ENCODE measurements around the gene DLGAP1. TPM values are rescaled to one million over a fixed set of nuclear protein-coding genes. Genes with fewer than 3 reads are reported as not detected.

DLGAP1 gene
- total and polyA plus RNA-seq, 2 of the 13 experiments (the other 11 are each of a cell fraction or from before 2014, with no cell fraction given), result 0.01 TPM; not detected in 1

GRCh38 chr18:3653263-3653850 is 801.8 kb downstream of the DLGAP1 start:
- TSS peak; percentile 95 for BruUV-seq (replicated peaks)
- Histone ChIP-seq H2AFZ (ENCODE audit: low read length) (no peak overlapping the region), H3K9me3 (ENCODE audit: low read length) (no peaks in the 10 kb centered on the region), H3K4me2 (ENCODE audit: low read depth, low read length) (peak overlapping the region; percentile 25), H3K36me3 (replicated peaks in 1 of 2; ENCODE audit: control insufficient read depth in 1 of 2, insufficient read depth in 2 of 2, low read length in 2 of 2) (no peaks in the 10 kb centered on the region), H4K20me1 (ENCODE audit: insufficient read depth, low read length) (no peaks in the 10 kb centered on the region), H3K27me3 (ENCODE audit: control insufficient read depth in 1 of 2, insufficient read depth in 2 of 2, low read length in 2 of 2) (no peaks in the 10 kb centered on the region), H3K27ac (ENCODE audit: extremely low read length, insufficient read depth, low read length) (peak overlapping the region; percentile 67), H3K4me1 (ENCODE audit: insufficient read depth, low read length) (peaks cover 81% of the 10 kb centered on the region), H3K4me3 (replicated peaks in 1 of 3; ENCODE audit: insufficient read depth in 1 of 3, low read depth in 2 of 3, low read length in 3 of 3) (0 out of 6 replicates have a peak overlapping the region, but pooled peaks of 1 of the 3 experiments have one; percentile 7), H3K79me2 (ENCODE audit: insufficient read depth, low read length) (no peaks in the 10 kb centered on the region), H3K9ac (ENCODE audit: insufficient read depth, low read depth, low read length) (peak overlapping the region; percentile 63)
- TF ChIP-seq TCF7 (IDR thresholded peaks at IDR 0.05; ENCODE audit: low read depth) (0 out of 2 replicates have a peak, but pooled peaks have one; percentile 1), ATF1 (CRISPR knock-in tag; IDR thresholded peaks at IDR 0.05) (peak; percentile 32; the same call in 1 of the 2 replicates), MATR3 (CRISPR knock-in tag; IDR thresholded peaks at IDR 0.05) (no peak)
- DNase-seq (ENCODE audit: low spot score), result no peak
- in situ Hi-C loops (cut with HindIII; ENCODE audit: extremely low pct_ligation_motif_present, low pct_unique_long_range_greater_than_20kb), result no loop called here
- ChIA-PET CTCF (ENCODE audit: low intra/inter-chr PET ratio, low total read pairs) (no interaction called here), POLR2A (interaction anchor here (0.6 to 5.3 kb wide), 13 partner anchors 8 to 200 kb away, joined by 3 to 47 read pairs (median 5); no protein-coding TSS in a partner anchor)
- no peak for FAIRE-seq
- intact Hi-C loops (cut with micrococcal nuclease; ENCODE audit: unreplicated experiment), result loop anchor here (5.0 kb wide), 1 partner anchor 36 kb away; no protein-coding TSS in a partner anchor
- 89% methylated on average over 5 of the region's 5 CpGs for WGBS (ENCODE audit: low lambda C conversion rate)
- ATAC-seq, result no peak

DNA sequence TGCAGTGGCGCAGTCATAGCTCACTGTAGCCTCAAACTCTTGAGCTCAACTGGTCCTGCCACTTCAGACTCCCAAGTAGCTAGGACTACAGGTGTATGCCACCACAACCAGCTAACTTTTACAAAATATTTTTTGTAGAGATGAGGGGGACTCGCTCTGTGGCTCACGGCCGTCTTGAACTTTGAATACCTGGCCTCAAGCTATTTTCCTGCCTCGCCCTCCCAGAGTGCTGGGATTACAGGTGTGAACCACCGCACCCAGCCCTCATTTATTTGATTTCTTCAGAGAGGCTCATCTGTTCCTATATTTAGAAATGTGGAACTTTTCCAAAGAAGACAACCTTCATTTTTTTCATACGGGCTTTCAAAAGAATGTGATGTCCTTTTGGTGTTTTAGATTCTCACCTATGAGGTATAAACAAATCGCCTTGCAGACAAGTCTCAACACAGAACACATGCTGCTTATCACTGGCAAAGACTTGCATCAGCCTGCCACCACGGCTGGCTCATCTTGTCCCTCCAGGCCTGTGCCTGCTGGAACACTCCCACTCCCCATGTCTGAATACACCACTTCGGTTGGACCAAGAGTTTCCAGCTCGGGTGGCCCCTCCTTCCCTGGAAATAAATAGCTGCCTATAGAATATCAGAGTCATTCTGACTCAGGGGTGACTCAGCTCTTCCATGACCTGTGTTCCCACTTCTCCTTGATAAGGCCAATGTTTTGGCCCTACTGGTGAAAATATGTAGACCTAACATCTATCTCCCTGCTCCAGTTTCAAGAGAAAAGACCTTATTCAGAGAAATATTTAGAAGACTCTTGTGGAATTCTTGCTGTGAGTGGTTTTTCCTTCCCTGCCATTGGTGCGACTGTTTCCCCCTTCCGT is 802.5 kb downstream of the DLGAP1 start:
- ChIA-PET POLR2A (interaction anchor here (0.6 to 5.3 kb wide), 12 partner anchors 9 to 199 kb away, joined by 3 to 47 read pairs (median 5); no protein-coding TSS in a partner anchor), CTCF (ENCODE audit: low intra/inter-chr PET ratio, low total read pairs) (no interaction called here)
- ATAC-seq (peak; percentile 83), FAIRE-seq (no peak), DNase-seq (ENCODE audit: low spot score) (peak; percentile 96)
- H3K79me2 ChIP-seq (ENCODE audit: insufficient read depth, low read length), result no peaks in the 10 kb centered on the region
- no peaks in the 10 kb centered on the region for H3K36me3 ChIP-seq (replicated peaks in 1 of 2; ENCODE audit: control insufficient read depth in 1 of 2, insufficient read depth in 2 of 2, low read length in 2 of 2)
- H3K27ac ChIP-seq (ENCODE audit: extremely low read length, insufficient read depth, low read length), result peak overlapping the region; percentile 67
- intact Hi-C loops (cut with micrococcal nuclease; ENCODE audit: unreplicated experiment), result loop anchor here (5.0 kb wide), 1 partner anchor 35 kb away; no protein-coding TSS in a partner anchor
- peak overlapping the region; percentile 63 for H3K9ac ChIP-seq (ENCODE audit: insufficient read depth, low read depth, low read length)
- no peaks in the 10 kb centered on the region for H4K20me1 ChIP-seq (ENCODE audit: insufficient read depth, low read length)
- BruUV-seq (replicated peaks), result TSS peak; percentile 98
- H2AFZ ChIP-seq (ENCODE audit: low read length), result no peak overlapping the region
- H3K4me3 ChIP-seq (replicated peaks in 1 of 3; ENCODE audit: insufficient read depth in 1 of 3, low read depth in 2 of 3, low read length in 3 of 3), result 0 out of 6 replicates have a peak overlapping the region, but pooled peaks of 1 of the 3 experiments have one; percentile 7
- no peaks in the 10 kb centered on the region for H3K27me3 ChIP-seq (ENCODE audit: control insufficient read depth in 1 of 2, insufficient read depth in 2 of 2, low read length in 2 of 2)
- 70% methylated on average over 13 of the region's 13 CpGs for WGBS (ENCODE audit: low lambda C conversion rate)
- H3K4me1 ChIP-seq (ENCODE audit: insufficient read depth, low read length), result peaks cover 88% of the 10 kb centered on the region
- H3K4me2 ChIP-seq (ENCODE audit: low read depth, low read length), result peak overlapping the region; percentile 25
- H3K9me3 ChIP-seq (ENCODE audit: low read length), result no peaks in the 10 kb centered on the region
- in situ Hi-C loops (cut with HindIII; ENCODE audit: extremely low pct_ligation_motif_present, low pct_unique_long_range_greater_than_20kb), result no loop called here
- no peak for TF ChIP-seq ARID2 (CRISPR knock-in tag; IDR thresholded peaks at IDR 0.05; ENCODE audit: borderline replicate concordance)
- no peak for TF ChIP-seq KAT2B (IDR thresholded peaks at IDR 0.05; ENCODE audit: borderline replicate concordance, low read depth, low read length)
- TF ChIP-seq ARID4A (CRISPR knock-in tag; IDR thresholded peaks at IDR 0.05; ENCODE audit: borderline replicate concordance), result no peak
- peak in 1 of 2 experiments; percentile 96; a peak in 2 of 4 replicates for TF ChIP-seq ATF4 (CRISPR knock-in tag; IDR thresholded peaks at IDR 0.05)
- no peak for TF ChIP-seq ZNF264 (CRISPR knock-in tag; IDR thresholded peaks at IDR 0.05)
- peak; percentile 77 for TF ChIP-seq ATF3 (CRISPR knock-in tag; IDR thresholded peaks at IDR 0.05)
- TF ChIP-seq NFKBIZ (CRISPR knock-in tag; IDR thresholded peaks at IDR 0.05), result 0 out of 2 replicates have a peak, but pooled peaks have one; percentile 39

Measured in HepG2 (cell line).